PC-3 (cell line): ENCODE measurements around the gene KLHL11. TPM values are rescaled to one million over a fixed set of nuclear protein-coding genes. Genes with fewer than 3 reads are reported as not detected.
"Not testable (repeated sequence)": the region's sequence is repeated elsewhere in the genome, so short reads cannot be mapped to it uniquely, and the experiment has no call there.

ENCODE experiments used
- ATAC-seq: fragments of 200-7000 bp; cut with Tn5 transposase; 2 replicates; pipeline ENCODE4 v1.9.1; 2020; ENCODE audit warnings: mild to moderate bottlenecking, moderate library complexity
- BruUV-seq: library from RNA; stranded (reverse); fragments of 400-500 nt; replicated peaks from 2 replicates; lab custom pipeline; 2021; lab: Mats Ljungman, UMichigan
- CTCF ChIA-PET: fragments of 300-600 bp; sonication (Branson Sonifier 250); formaldehyde crosslinking; loops from one replicate; lab custom pipeline; 2022; ENCODE audit warnings: antibody characterized with exemption; lab: Charles Lee
- POLR2A ChIA-PET: fragments of 300-600 bp; sonication (Branson Sonifier 250); formaldehyde crosslinking; loops from one replicate; lab custom pipeline; 2022; ENCODE audit warnings: antibody characterized with exemption; ENCODE audit not compliant: unreplicated experiment; lab: Charles Lee
- DNase-seq: peaks from one replicate; pipeline ENCODE4 v3.0.0-alpha.2; 2015
- H2AFZ ChIP-seq: fragments of 300-600 bp; sonication (generic); 2 replicates; pipeline ENCODE4 v1.6.0; 2016; ENCODE audit warnings: antibody characterized with exemption, low read length
- H3F3A ChIP-seq: fragments of 300-600 bp; sonication (generic); one replicate; pipeline ENCODE4 v1.6.0; 2017; ENCODE audit warnings: antibody characterized with exemption, low read length, control low read depth, mild to moderate bottlenecking; ENCODE audit not compliant: unreplicated experiment
- H3K27ac ChIP-seq: fragments of 300-600 bp; sonication (generic); 2 replicates; pipeline ENCODE4 v1.5.1; 2016; ENCODE audit warnings: mild to moderate bottlenecking, low read length
- H3K27me3 ChIP-seq: fragments of 300-600 bp; sonication (generic); 2 replicates; pipeline ENCODE4 v1.6.1; 2016; ENCODE audit warnings: low read length, mixed read lengths
- H3K36me3 ChIP-seq: fragments of 300-600 bp; sonication (generic); 2 replicates; pipeline ENCODE4 v1.6.1; 2016; ENCODE audit warnings: low read depth, mixed run types, low read length, mixed read lengths
- H3K4me1 ChIP-seq: fragments of 300-600 bp; sonication (generic); 2 replicates; pipeline ENCODE4 v1.5.1; 2016; ENCODE audit warnings: low read length; ENCODE audit not compliant: insufficient read depth
- H3K4me2 ChIP-seq: fragments of 300-600 bp; sonication (generic); 2 replicates; pipeline ENCODE4 v1.6.0; 2016; ENCODE audit warnings: low read length
- H3K4me3 ChIP-seq: fragments of 300-600 bp; sonication (generic); 2 replicates; pipeline ENCODE4 v1.5.1; 2016; ENCODE audit warnings: mild to moderate bottlenecking, low read length, mixed read lengths
- H3K79me2 ChIP-seq: fragments of 300-600 bp; sonication (generic); 2 replicates; pipeline ENCODE4 v1.6.1; 2017; ENCODE audit warnings: low read length, mixed read lengths
- H3K9ac ChIP-seq: fragments of 300-600 bp; sonication (generic); 2 replicates; pipeline ENCODE4 v1.6.0; 2016; ENCODE audit warnings: mild to moderate bottlenecking, low read length
- H3K9me2 ChIP-seq: fragments of 300-600 bp; sonication (generic); replicated peaks from 2 replicates; pipeline ENCODE4 v1.6.1; 2016; ENCODE audit warnings: mixed run types, low read length, mixed read lengths
- H3K9me3 ChIP-seq: fragments of 300-600 bp; sonication (generic); 2 replicates; pipeline ENCODE4 v1.6.1; 2016; ENCODE audit warnings: low read length, mixed read lengths
- H4K20me1 ChIP-seq: fragments of 300-600 bp; sonication (generic); 2 replicates; pipeline ENCODE4 v1.6.1; 2016; ENCODE audit warnings: low read length, mixed read lengths
- EZH2 ChIP-seq: fragments of 300-600 bp; sonication (generic); IDR thresholded peaks from one replicate; pipeline ENCODE4 v1.6.1; 2017; ENCODE audit warnings: antibody characterized with exemption, mild to moderate bottlenecking, low read length; ENCODE audit not compliant: unreplicated experiment
- EZH2phosphoT487 ChIP-seq: fragments of 300-600 bp; sonication (generic); IDR thresholded peaks from 2 replicates; pipeline ENCODE4 v1.6.1; 2018; ENCODE audit warnings: mild to moderate bottlenecking, antibody characterized with exemption, low read length, borderline replicate concordance
- intact Hi-C: fragments of 100-400 bp; cut with micrococcal nuclease; formaldehyde crosslinking; loops from 2 replicates; pipeline ENCODE4 v1.9.0; 2023
- total RNA-seq: library from RNA; depleted of rRNA; stranded (reverse); fragments of >200 nt; gene quantifications from 2 replicates; pipeline ENCODE4 v1.2.3, GENCODE V29; 2014
- TF ChIP-seq, protein P1 (sequence below): fragments of 300-600 bp; sonication (generic); conservative IDR thresholded peaks from 2 replicates; pipeline ENCODE4 v1.5.1; 2017; ENCODE audit warnings: antibody characterized with exemption, low read depth, mild to moderate bottlenecking, low read length

KLHL11 gene
- total RNA-seq, 1 experiment from 2014 or later, result 19.9 TPM

DNA sequence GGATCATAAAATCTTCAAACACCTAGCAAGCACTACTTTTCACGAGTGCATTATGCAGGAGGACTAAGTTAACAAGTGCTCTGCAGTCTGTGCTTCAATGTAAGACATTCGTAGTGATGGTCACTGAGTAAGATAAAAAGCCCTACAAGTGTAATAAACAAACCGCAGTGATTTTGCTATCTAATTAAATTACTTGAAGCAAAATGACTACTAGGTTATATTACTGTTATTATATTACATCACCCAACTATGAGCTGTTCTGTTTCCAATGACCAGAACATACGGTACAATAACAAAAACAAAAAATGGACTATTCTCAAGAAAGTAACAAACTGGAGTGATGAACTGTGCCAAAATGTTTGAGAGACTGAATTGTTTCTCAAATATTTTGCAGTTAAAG, 16.4 kb downstream of the KLHL11 start:
- TF ChIP-seq EZH2phosphoT487 (no peak), EZH2 (no peak)
- TF ChIP-seq, protein P1, sequence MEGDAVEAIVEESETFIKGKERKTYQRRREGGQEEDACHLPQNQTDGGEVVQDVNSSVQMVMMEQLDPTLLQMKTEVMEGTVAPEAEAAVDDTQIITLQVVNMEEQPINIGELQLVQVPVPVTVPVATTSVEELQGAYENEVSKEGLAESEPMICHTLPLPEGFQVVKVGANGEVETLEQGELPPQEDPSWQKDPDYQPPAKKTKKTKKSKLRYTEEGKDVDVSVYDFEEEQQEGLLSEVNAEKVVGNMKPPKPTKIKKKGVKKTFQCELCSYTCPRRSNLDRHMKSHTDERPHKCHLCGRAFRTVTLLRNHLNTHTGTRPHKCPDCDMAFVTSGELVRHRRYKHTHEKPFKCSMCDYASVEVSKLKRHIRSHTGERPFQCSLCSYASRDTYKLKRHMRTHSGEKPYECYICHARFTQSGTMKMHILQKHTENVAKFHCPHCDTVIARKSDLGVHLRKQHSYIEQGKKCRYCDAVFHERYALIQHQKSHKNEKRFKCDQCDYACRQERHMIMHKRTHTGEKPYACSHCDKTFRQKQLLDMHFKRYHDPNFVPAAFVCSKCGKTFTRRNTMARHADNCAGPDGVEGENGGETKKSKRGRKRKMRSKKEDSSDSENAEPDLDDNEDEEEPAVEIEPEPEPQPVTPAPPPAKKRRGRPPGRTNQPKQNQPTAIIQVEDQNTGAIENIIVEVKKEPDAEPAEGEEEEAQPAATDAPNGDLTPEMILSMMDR, result no peak
- no peaks in the 10 kb centered on the region for H3K4me1 ChIP-seq
- H4K20me1 ChIP-seq, result 0 out of 2 replicates have a peak, but pooled peaks cover 3% of the 10 kb centered on the region
- H3K4me3 ChIP-seq, result no peak overlapping the region
- H3F3A ChIP-seq, result no peaks in the 10 kb centered on the region
- H3K9me3 ChIP-seq, result no peaks in the 10 kb centered on the region
- no peak overlapping the region for H2AFZ ChIP-seq
- intact Hi-C loops, result no loop called here
- H3K9me2 ChIP-seq, result no peaks in the 10 kb centered on the region
- DNase-seq, result no peak
- BruUV-seq, result no TSS peak
- H3K4me2 ChIP-seq, result no peak overlapping the region
- H3K79me2 ChIP-seq, result peaks cover 54% of the 10 kb centered on the region
- ChIA-PET CTCF (no interaction called here), POLR2A (no interaction called here)
- peaks cover 6% of the 10 kb centered on the region for H3K36me3 ChIP-seq
- no peaks in the 10 kb centered on the region for H3K27me3 ChIP-seq
- no peak overlapping the region for H3K9ac ChIP-seq
- no peak for ATAC-seq
- H3K27ac ChIP-seq, result no peak overlapping the region

DNA sequence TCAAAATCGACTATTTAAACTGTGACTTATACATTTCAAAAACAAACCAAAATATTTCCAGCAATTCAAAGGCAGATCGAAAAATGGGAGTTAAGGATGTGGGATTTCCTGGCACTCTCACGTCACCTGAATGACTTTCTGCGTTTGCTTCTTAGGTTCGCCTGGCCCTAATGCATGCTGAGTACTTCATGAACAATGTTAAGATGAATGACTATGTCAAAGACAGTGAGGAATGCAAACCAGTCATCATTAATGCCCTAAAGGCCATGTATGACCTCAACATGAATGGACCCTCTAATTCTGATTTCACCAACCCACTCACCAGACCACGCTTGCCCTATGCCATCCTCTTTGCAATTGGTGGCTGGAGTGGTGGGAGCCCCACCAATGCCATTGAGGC, 20.3 kb downstream of the KLHL11 start:
- Histone ChIP-seq H3K79me2 (peaks cover 18% of the 10 kb centered on the region), H3K9ac (no peak overlapping the region), H3F3A (no peaks in the 10 kb centered on the region), H3K9me2 (no peaks in the 10 kb centered on the region), H3K27ac (no peak overlapping the region), H4K20me1 (no peaks in the 10 kb centered on the region), H3K27me3 (no peaks in the 10 kb centered on the region), H3K36me3 (no peaks in the 10 kb centered on the region), H3K9me3 (no peaks in the 10 kb centered on the region), H3K4me3 (no peak overlapping the region), H3K4me1 (no peaks in the 10 kb centered on the region), H3K4me2 (no peak overlapping the region), H2AFZ (no peak overlapping the region)
- CTCF ChIA-PET, result no interaction called here
- BruUV-seq, result no TSS peak
- DNase-seq (peak; percentile 30), ATAC-seq (no peak)
- intact Hi-C loops, result no loop called here
- TF ChIP-seq EZH2phosphoT487 (no peak), EZH2 (no peak)
- TF ChIP-seq, protein P1, result no peak
- POLR2A ChIA-PET, result no interaction called here

GRCh38 chr17:41840781-41841180, 24.4 kb downstream of the KLHL11 start:
- H3K4me3 ChIP-seq, ATAC-seq, CTCF ChIA-PET, H3K27me3 ChIP-seq, H3K9ac ChIP-seq, H2AFZ ChIP-seq, POLR2A ChIA-PET, H4K20me1 ChIP-seq, H3K36me3 ChIP-seq, H3K27ac ChIP-seq, H3K4me2 ChIP-seq, intact Hi-C loops, H3F3A ChIP-seq, H3K79me2 ChIP-seq, DNase-seq, H3K9me3 ChIP-seq, H3K4me1 ChIP-seq, H3K9me2 ChIP-seq, BruUV-seq: not testable (repeated sequence)

- H3K9me3 ChIP-seq, BruUV-seq, H3K36me3 ChIP-seq, H2AFZ ChIP-seq, H3K27me3 ChIP-seq, H3K27ac ChIP-seq, CTCF ChIA-PET, ATAC-seq, H3K4me2 ChIP-seq, H3K9ac ChIP-seq, H3F3A ChIP-seq, H4K20me1 ChIP-seq, H3K4me3 ChIP-seq, intact Hi-C loops, H3K4me1 ChIP-seq, H3K9me2 ChIP-seq, POLR2A ChIA-PET, DNase-seq: not testable (repeated sequence)
- H3K79me2 ChIP-seq, result peaks cover 14% of the 10 kb centered on the region
Measured at GRCh38 chr17:41839448-41839847, 25.8 kb downstream of the KLHL11 start.
